ENCODE measurements around the gene SENP8.

DNA sequence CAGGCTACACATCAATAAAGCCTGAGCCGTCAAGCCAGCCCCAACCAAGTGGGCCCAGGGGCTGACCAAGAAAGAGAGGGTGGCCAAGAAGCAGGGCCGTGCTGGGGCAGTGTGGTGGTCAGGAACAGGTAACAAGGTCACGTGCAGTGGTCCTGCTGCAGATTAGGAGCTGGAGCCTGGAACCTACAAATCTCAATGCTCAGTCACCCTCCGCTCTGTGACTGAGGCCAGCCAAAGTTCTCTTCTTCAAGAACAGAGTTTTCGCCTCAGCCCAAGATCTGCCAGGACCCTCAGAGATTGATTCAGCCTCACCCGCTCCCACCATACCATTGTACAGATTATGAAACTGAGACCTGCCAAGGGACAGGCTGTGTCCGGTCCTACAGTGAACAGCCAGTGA is 52.5 kb downstream of the SENP8 start:
- no peak for TF ChIP-seq POLR2A (IDR thresholded peaks at IDR 0.05; ENCODE audit: control extremely low read depth in 1 of 2, low read depth in 2 of 2, low read length in 2 of 2)
- TF ChIP-seq, protein P1, sequence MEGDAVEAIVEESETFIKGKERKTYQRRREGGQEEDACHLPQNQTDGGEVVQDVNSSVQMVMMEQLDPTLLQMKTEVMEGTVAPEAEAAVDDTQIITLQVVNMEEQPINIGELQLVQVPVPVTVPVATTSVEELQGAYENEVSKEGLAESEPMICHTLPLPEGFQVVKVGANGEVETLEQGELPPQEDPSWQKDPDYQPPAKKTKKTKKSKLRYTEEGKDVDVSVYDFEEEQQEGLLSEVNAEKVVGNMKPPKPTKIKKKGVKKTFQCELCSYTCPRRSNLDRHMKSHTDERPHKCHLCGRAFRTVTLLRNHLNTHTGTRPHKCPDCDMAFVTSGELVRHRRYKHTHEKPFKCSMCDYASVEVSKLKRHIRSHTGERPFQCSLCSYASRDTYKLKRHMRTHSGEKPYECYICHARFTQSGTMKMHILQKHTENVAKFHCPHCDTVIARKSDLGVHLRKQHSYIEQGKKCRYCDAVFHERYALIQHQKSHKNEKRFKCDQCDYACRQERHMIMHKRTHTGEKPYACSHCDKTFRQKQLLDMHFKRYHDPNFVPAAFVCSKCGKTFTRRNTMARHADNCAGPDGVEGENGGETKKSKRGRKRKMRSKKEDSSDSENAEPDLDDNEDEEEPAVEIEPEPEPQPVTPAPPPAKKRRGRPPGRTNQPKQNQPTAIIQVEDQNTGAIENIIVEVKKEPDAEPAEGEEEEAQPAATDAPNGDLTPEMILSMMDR (IDR thresholded peaks at IDR 0.05; ENCODE audit: control extremely low read depth in 1 of 3, insufficient read depth in 1 of 3, low read depth in 1 of 3, low read length in 3 of 3), result no peak
- no peak for TF ChIP-seq TBP (IDR thresholded peaks at IDR 0.05; ENCODE audit: low read depth, low read length)
- TF ChIP-seq YY1 (IDR thresholded peaks at IDR 0.05; ENCODE audit: low read depth, low read length), result no peak
- TF ChIP-seq TEAD4 (IDR thresholded peaks at IDR 0.05; ENCODE audit: low read depth, low read length), result no peak
- TF ChIP-seq BRCA1 (IDR thresholded peaks at IDR 0.05; ENCODE audit: low read depth, low read length), result no peak
- no peak for TF ChIP-seq RFX5 (IDR thresholded peaks at IDR 0.05; ENCODE audit: borderline replicate concordance, low read depth, low read length)
- TF ChIP-seq RAD21 (IDR thresholded peaks at IDR 0.05 in 1 of 2, conservative IDR thresholded peaks at IDR 0.05 in 1 of 2; ENCODE audit: low read depth in 2 of 2, low read length in 2 of 2), result no peak
- no peak for TF ChIP-seq SRF (IDR thresholded peaks at IDR 0.05; ENCODE audit: low read depth, low read length)
